OCI-LY1 (cell line): ENCODE data around the gene MXRA7.

Experiments
- H2AFZ ChIP-seq: fragments of 200-600 bp; sonication (generic), shearing (Covaris generic); 2 replicates; pipeline ENCODE4 v1.6.0; 2014; ENCODE audit warnings: antibody characterized with exemption, mild to moderate bottlenecking, low read length
- H3F3A ChIP-seq: fragments of 200-600 bp; sonication (generic), shearing (Covaris generic); 2 replicates; pipeline ENCODE4 v1.6.0; 2014; ENCODE audit warnings: mild to moderate bottlenecking, antibody characterized with exemption, low read length, moderate library complexity; ENCODE audit not compliant: insufficient read depth
- H3K27ac ChIP-seq: fragments of 200-600 bp; sonication (generic); 2 replicates; pipeline ENCODE4 v1.5.1; 2014; ENCODE audit warnings: low read length, mixed run types, mild to moderate bottlenecking, low read depth; ENCODE audit not compliant: poor library complexity, severe bottlenecking
- H3K27me3 ChIP-seq: fragments of 200-600 bp; sonication (generic); 2 replicates; pipeline ENCODE4 v1.6.0; 2014; ENCODE audit warnings: antibody characterized with exemption, mild to moderate bottlenecking, low read length, moderate library complexity; ENCODE audit not compliant: insufficient read depth
- H3K36me3 ChIP-seq: fragments of 200-600 bp; sonication (generic); 2 replicates; pipeline ENCODE4 v1.6.1; 2014; ENCODE audit warnings: mild to moderate bottlenecking, antibody characterized with exemption, low read length, moderate library complexity, mixed read lengths; ENCODE audit not compliant: insufficient read depth
- H3K4me1 ChIP-seq: fragments of 200-600 bp; sonication (generic); 2 replicates; pipeline ENCODE4 v1.5.1; 2014; ENCODE audit warnings: mild to moderate bottlenecking, low read length, moderate library complexity; ENCODE audit not compliant: insufficient read depth, severe bottlenecking
- H3K4me2 ChIP-seq: fragments of 200-600 bp; sonication (generic), shearing (Covaris generic); 2 replicates; pipeline ENCODE4 v1.6.1; 2014; ENCODE audit warnings: low read length
- H3K4me3 ChIP-seq: fragments of 200-600 bp; sonication (generic); 2 replicates; pipeline ENCODE4 v1.5.1; 2014; ENCODE audit warnings: low read length, low read depth, mild to moderate bottlenecking, mixed read lengths; ENCODE audit not compliant: poor library complexity, severe bottlenecking
- H3K79me2 ChIP-seq: fragments of 200-600 bp; shearing (Covaris generic); 2 replicates; pipeline ENCODE4 v1.6.1; 2016; ENCODE audit warnings: mixed run types, low read length, mixed read lengths; ENCODE audit not compliant: insufficient read depth
- H3K9ac ChIP-seq: fragments of 200-600 bp; sonication (generic), shearing (Covaris generic); 2 replicates; pipeline ENCODE4 v1.6.1; 2014; ENCODE audit warnings: mild to moderate bottlenecking, low read length, mixed read lengths
- H3K9me2 ChIP-seq: fragments of 200-600 bp; sonication (generic), shearing (Covaris generic); 2 replicates; pipeline ENCODE4 v1.6.1; 2014; ENCODE audit warnings: low read depth, mild to moderate bottlenecking, low read length, mixed read lengths
- H3K9me3 ChIP-seq: fragments of 200-600 bp; shearing (Covaris generic); 2 replicates; pipeline ENCODE4 v1.6.1; 2014; ENCODE audit warnings: low read length, mixed read lengths
- H4K20me1 ChIP-seq: fragments of 200-600 bp; sonication (generic), shearing (Covaris generic); 2 replicates; pipeline ENCODE4 v1.6.0; 2016; ENCODE audit warnings: mild to moderate bottlenecking, low read length; ENCODE audit not compliant: insufficient read depth
- EZH2 ChIP-seq: fragments of 200-600 bp; sonication (generic), shearing (Covaris generic); IDR thresholded peaks from 2 replicates; pipeline ENCODE4 v1.8.0; 2017; ENCODE audit warnings: borderline replicate concordance, mixed run types, mild to moderate bottlenecking, antibody characterized with exemption, low read length, moderate library complexity, mixed read lengths
- TF ChIP-seq, protein P1 (sequence below): fragments of 200-600 bp; sonication (generic), shearing (Covaris generic); IDR thresholded peaks from 2 replicates; pipeline ENCODE4 v1.5.1; 2017; ENCODE audit warnings: mild to moderate bottlenecking, antibody characterized with exemption, low read length, moderate library complexity, mixed read lengths

The MXRA7 gene

DNA sequence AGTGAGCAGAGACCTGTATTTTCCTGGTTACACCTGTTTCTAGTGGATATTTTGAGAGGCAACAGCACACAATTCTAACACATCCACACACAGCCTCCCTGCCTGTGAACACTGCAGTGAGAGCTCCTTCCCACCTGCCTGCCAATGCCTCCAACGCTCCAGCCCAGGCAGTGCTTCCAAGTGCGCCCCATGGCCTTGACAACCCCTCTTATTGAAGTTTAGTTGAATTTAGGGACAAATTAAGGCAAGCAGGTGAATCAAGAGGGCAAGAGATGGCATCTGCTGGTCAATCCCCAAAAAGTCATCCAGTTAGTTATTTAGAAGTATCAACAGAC is 4.7 kb upstream of the MXRA7 start:
- peaks cover 11% of the 10 kb centered on the region for H3K4me1 ChIP-seq
- H3F3A ChIP-seq: no peaks in the 10 kb centered on the region; the same call in 1 of the 2 replicates
- H3K27ac ChIP-seq: no peak overlapping the region
- no peak overlapping the region for H3K4me3 ChIP-seq
- H3K27me3 ChIP-seq: no peaks in the 10 kb centered on the region
- H3K9me2 ChIP-seq: no peaks in the 10 kb centered on the region
- no peaks in the 10 kb centered on the region for H3K79me2 ChIP-seq
- H3K9me3 ChIP-seq: no peaks in the 10 kb centered on the region
- H3K9ac ChIP-seq: no peak overlapping the region
- no peaks in the 10 kb centered on the region for H4K20me1 ChIP-seq
- H3K36me3 ChIP-seq: peaks cover 69% of the 10 kb centered on the region
- TF ChIP-seq EZH2: no peak
- TF ChIP-seq, protein P1, sequence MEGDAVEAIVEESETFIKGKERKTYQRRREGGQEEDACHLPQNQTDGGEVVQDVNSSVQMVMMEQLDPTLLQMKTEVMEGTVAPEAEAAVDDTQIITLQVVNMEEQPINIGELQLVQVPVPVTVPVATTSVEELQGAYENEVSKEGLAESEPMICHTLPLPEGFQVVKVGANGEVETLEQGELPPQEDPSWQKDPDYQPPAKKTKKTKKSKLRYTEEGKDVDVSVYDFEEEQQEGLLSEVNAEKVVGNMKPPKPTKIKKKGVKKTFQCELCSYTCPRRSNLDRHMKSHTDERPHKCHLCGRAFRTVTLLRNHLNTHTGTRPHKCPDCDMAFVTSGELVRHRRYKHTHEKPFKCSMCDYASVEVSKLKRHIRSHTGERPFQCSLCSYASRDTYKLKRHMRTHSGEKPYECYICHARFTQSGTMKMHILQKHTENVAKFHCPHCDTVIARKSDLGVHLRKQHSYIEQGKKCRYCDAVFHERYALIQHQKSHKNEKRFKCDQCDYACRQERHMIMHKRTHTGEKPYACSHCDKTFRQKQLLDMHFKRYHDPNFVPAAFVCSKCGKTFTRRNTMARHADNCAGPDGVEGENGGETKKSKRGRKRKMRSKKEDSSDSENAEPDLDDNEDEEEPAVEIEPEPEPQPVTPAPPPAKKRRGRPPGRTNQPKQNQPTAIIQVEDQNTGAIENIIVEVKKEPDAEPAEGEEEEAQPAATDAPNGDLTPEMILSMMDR: no peak
- no peak overlapping the region for H3K4me2 ChIP-seq
- no peak overlapping the region for H2AFZ ChIP-seq

DNA sequence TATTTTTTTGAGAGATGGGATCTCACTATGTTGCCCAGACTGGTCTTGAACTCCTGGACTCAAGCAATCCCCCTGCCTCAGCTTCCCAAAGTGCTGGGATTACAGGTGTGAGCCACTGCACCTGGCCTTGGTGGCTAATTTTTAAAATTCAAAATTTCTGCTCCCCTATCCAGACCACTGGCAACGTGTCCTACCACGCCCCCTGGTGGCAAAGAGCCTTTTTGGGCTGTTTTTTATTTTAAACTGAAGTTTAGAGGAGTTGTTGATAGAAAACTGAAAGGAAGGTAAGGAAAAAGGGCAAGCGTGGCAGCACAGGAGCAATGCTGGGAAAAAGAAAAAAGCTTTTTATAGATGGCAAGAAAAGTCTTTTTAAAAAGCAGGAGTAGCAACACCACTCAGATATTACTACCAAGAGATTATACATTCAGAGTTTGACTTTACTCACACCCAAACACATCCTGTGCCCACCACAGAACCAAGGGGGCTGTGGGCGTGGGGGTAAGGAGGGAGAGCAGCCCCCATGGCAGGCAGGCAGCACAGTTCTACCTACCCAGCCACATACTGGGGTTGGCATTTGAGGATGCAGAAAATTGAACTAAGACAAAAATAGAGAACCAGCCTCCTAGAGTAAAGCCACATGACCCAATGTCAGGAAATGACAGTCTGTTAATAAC is 4.2 kb upstream of the MXRA7 start:
- no peak for TF ChIP-seq EZH2
- TF ChIP-seq, protein P1: peak; percentile 84
- no peak overlapping the region for H3K4me2 ChIP-seq
- H3K4me1 ChIP-seq: peaks cover 11% of the 10 kb centered on the region
- no peaks in the 10 kb centered on the region for H4K20me1 ChIP-seq
- no peak overlapping the region for H2AFZ ChIP-seq
- no peak overlapping the region for H3K4me3 ChIP-seq
- no peaks in the 10 kb centered on the region for H3K27me3 ChIP-seq
- H3K9me2 ChIP-seq: no peaks in the 10 kb centered on the region
- no peak overlapping the region for H3K27ac ChIP-seq
- H3F3A ChIP-seq: no peaks in the 10 kb centered on the region; the same call in 1 of the 2 replicates
- H3K9ac ChIP-seq: no peak overlapping the region; the same call in 1 of the 2 replicates
- no peaks in the 10 kb centered on the region for H3K79me2 ChIP-seq
- H3K36me3 ChIP-seq: peaks cover 64% of the 10 kb centered on the region
- no peaks in the 10 kb centered on the region for H3K9me3 ChIP-seq

DNA sequence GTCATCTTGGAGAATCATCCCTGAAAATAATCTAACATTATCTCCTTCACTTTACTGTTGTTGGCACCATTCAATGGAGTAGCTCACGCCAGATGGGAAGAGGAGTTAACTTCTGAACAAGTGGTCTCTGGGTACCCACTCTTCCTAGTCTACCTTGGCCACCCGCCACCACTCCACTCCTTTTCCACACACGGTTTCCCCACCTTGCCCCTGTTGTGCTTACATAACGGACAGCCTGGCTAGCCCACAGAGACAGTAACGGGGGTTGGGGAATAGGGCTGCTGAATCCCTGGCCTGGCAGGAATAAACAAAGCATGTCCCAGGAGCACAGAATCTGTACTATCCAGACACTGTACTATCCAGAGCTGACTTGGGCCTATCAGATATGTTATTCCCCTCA is 3.6 kb upstream of the MXRA7 start:
- Histone ChIP-seq H3K27ac (no peak overlapping the region), H3K4me1 (peaks cover 11% of the 10 kb centered on the region), H3K9ac (no peak overlapping the region), H3K4me3 (no peak overlapping the region), H3K9me2 (no peaks in the 10 kb centered on the region), H3K9me3 (no peaks in the 10 kb centered on the region), H3K36me3 (peaks cover 58% of the 10 kb centered on the region), H3K4me2 (no peak overlapping the region), H3F3A (no peaks in the 10 kb centered on the region; the same call in 1 of the 2 replicates), H3K27me3 (no peaks in the 10 kb centered on the region), H3K79me2 (no peaks in the 10 kb centered on the region), H4K20me1 (no peaks in the 10 kb centered on the region), H2AFZ (no peak overlapping the region)
- TF ChIP-seq, protein P1: no peak
- no peak for TF ChIP-seq EZH2
